PC-9 (cell line): Measurements from ENCODE around the gene IGSF22. TPM values are rescaled to one million over a fixed set of nuclear protein-coding genes. Genes with fewer than 3 reads are reported as not detected.

ENCODE experiments used
- Bru-seq: library from RNA; stranded (reverse); fragments of 400-500 nt; gene quantifications from one replicate; lab custom pipeline; 2021; lab: Mats Ljungman, UMichigan
- BruChase-seq, 2 experiments: library from RNA; stranded (reverse); fragments of 400-500 nt; gene quantifications; one replicate each; lab custom pipeline; 2021; lab: Mats Ljungman, UMichigan
- BruUV-seq: library from RNA; stranded (reverse); fragments of 400-500 nt; replicated peaks from 2 replicates; lab custom pipeline; 2021; lab: Mats Ljungman, UMichigan
- CTCF ChIA-PET: fragments of 300-600 bp; sonication (Branson Sonifier 250); formaldehyde crosslinking; loops from one replicate; lab custom pipeline; 2022; ENCODE audit warnings: antibody characterized with exemption; lab: Charles Lee
- POLR2A ChIA-PET: fragments of 300-600 bp; sonication (Branson Sonifier 250); formaldehyde crosslinking; loops from one replicate; lab custom pipeline; 2022; ENCODE audit warnings: antibody characterized with exemption; ENCODE audit not compliant: unreplicated experiment; lab: Charles Lee
- DNase-seq, 2 experiments: peaks; one replicate each; pipeline versions ENCODE4 v3.0.0 to v3.0.0-alpha.2; 2015 to 2022; ENCODE audit warnings: mixed read lengths in 1 of 2
- H2AFZ ChIP-seq: fragments of 200-600 bp; sonication (generic); 2 replicates; pipeline ENCODE4 v1.8.1; 2017; ENCODE audit warnings: antibody characterized with exemption
- H3F3A ChIP-seq: fragments of 200-600 bp; sonication (generic); 2 replicates; pipeline ENCODE4 v1.8.1; 2017; ENCODE audit warnings: antibody characterized with exemption, mild to moderate bottlenecking, low read depth; ENCODE audit not compliant: insufficient read depth
- H3K27ac ChIP-seq: fragments of 200-600 bp; sonication (generic); 2 replicates; pipeline ENCODE4 v1.6.1; 2016; ENCODE audit warnings: mixed run types
- H3K27me3 ChIP-seq: fragments of 200-600 bp; sonication (generic); 2 replicates; pipeline ENCODE4 v1.6.1; 2016; ENCODE audit warnings: low read depth, mixed run types; ENCODE audit not compliant: insufficient read depth
- H3K36me3 ChIP-seq: fragments of 200-600 bp; sonication (generic); 2 replicates; pipeline ENCODE4 v1.6.1; 2016; ENCODE audit warnings: low read depth, mixed run types
- H3K4me1 ChIP-seq: fragments of 200-600 bp; sonication (generic); replicated peaks from 2 replicates; pipeline ENCODE4 v1.6.1; 2016; ENCODE audit warnings: mixed run types; ENCODE audit not compliant: insufficient read depth
- H3K4me2 ChIP-seq: fragments of 200-600 bp; sonication (generic); 2 replicates; pipeline ENCODE4 v1.6.1; 2017; ENCODE audit warnings: mixed run types
- H3K4me3 ChIP-seq: fragments of 200-600 bp; sonication (generic); 2 replicates; pipeline ENCODE4 v1.6.1; 2016; ENCODE audit warnings: mixed run types
- H3K79me2 ChIP-seq: fragments of 200-600 bp; sonication (generic); 2 replicates; pipeline ENCODE4 v1.6.1; 2017; ENCODE audit warnings: low read depth, mixed run types
- H3K9me2 ChIP-seq: fragments of 200-600 bp; sonication (generic); 2 replicates; pipeline ENCODE4 v1.8.1; 2017; ENCODE audit warnings: mild to moderate bottlenecking; ENCODE audit not compliant: insufficient read depth
- H3K9me3 ChIP-seq: fragments of 200-600 bp; sonication (generic); 2 replicates; pipeline ENCODE4 v1.8.1; 2016; ENCODE audit warnings: low read depth; ENCODE audit not compliant: insufficient read depth
- H4K20me1 ChIP-seq: fragments of 200-600 bp; sonication (generic); 2 replicates; pipeline ENCODE4 v1.8.1; 2017; ENCODE audit not compliant: insufficient read depth
- CTCF ChIP-seq: fragments of 200-600 bp; sonication (generic); conservative IDR thresholded peaks from 2 replicates; pipeline ENCODE4 v1.6.1; 2017; ENCODE audit warnings: mixed run types, antibody characterized with exemption, mild to moderate bottlenecking, moderate library complexity
- EZH2 ChIP-seq: fragments of 200-600 bp; sonication (generic); IDR thresholded peaks from 2 replicates; pipeline ENCODE4 v1.8.0; 2017; ENCODE audit warnings: antibody characterized with exemption, low read depth
- intact Hi-C: fragments of 100-400 bp; cut with micrococcal nuclease; formaldehyde crosslinking; loops from one replicate; pipeline ENCODE4 v1.10.0; 2022; ENCODE audit not compliant: unreplicated experiment
- long read RNA-seq: library from polyadenylated mRNA; stranded (forward); transcript quantifications from one replicate; pipeline ENCODE4 v2.0.0, GENCODE V29; 2022
- total RNA-seq: library from RNA; stranded (reverse); gene quantifications from 2 replicates; pipeline ENCODE4 v1.2.3, GENCODE V29; 2021

The IGSF22 gene
- 0.33 and 0.63 TPM in 2 replicates for total RNA-seq
- percentile 4 among the genes with signal in this experiment for Bru-seq, nascent RNA
- percentile 9 among the genes with signal in this experiment for BruChase-seq, experiment 1, labeled RNA remaining after a 2-hour chase
- not detected for BruChase-seq, experiment 2, labeled RNA remaining after a 6-hour chase
- long read RNA-seq: 0 reads

GRCh38 chr11:18726040-18726439 is at the start of gene IGSF22:
IGSF22 (minus strand) TSS chr11:18726188; CDS start chr11:18724236, 1,952 bp downstream.
- H3K79me2 ChIP-seq: no peaks in the 10 kb centered on the region
- H2AFZ ChIP-seq: no peak within 1 kb of the TSS
- intact Hi-C loops: no loop called here
- no TSS peak for BruUV-seq
- CTCF ChIA-PET: no interaction called here
- TF ChIP-seq EZH2 (no peak), CTCF (no peak)
- H3F3A ChIP-seq: no peaks in the 10 kb centered on the region
- no peaks in the 10 kb centered on the region for H3K27me3 ChIP-seq
- peaks cover 6% of the 10 kb centered on the region; the same call in 1 of the 2 replicates for H3K4me1 ChIP-seq
- POLR2A ChIA-PET: no interaction called here
- H3K9me2 ChIP-seq: no peaks in the 10 kb centered on the region
- H3K27ac ChIP-seq: no peak within 1 kb of the TSS
- H3K4me3 ChIP-seq: no peak within 1 kb of the TSS
- no peak within 1 kb of the TSS for H3K4me2 ChIP-seq
- DNase-seq: no peak
- no peaks in the 10 kb centered on the region for H3K9me3 ChIP-seq
- H3K36me3 ChIP-seq: no peaks in the 10 kb centered on the region
- H4K20me1 ChIP-seq: no peaks in the 10 kb centered on the region

GRCh38 chr11:18774801-18775200 is 48.8 kb upstream of the IGSF22 start:
- Histone ChIP-seq H3K27ac (no peak overlapping the region), H4K20me1 (no peaks in the 10 kb centered on the region), H3K9me2 (no peaks in the 10 kb centered on the region), H2AFZ (no peak overlapping the region), H3K4me3 (no peak overlapping the region), H3K4me2 (no peak overlapping the region), H3K79me2 (no peaks in the 10 kb centered on the region), H3K27me3 (peaks cover 23% of the 10 kb centered on the region), H3F3A (no peaks in the 10 kb centered on the region), H3K9me3 (no peaks in the 10 kb centered on the region), H3K4me1 (no peaks in the 10 kb centered on the region), H3K36me3 (no peaks in the 10 kb centered on the region)
- BruUV-seq: no TSS peak
- CTCF ChIA-PET: interaction anchor here (0.7 kb wide), 1 partner anchor 317 kb away, joined by 3 read pairs; no protein-coding TSS in a partner anchor
- DNase-seq: no peak
- POLR2A ChIA-PET: no interaction called here
- intact Hi-C loops: loop anchor here (1.0 kb wide), 2 partner anchors 28 to 78 kb away; no protein-coding TSS in a partner anchor
- no peak for TF ChIP-seq CTCF
- no peak for TF ChIP-seq EZH2

GRCh38 chr11:18773681-18774080 is 47.7 kb upstream of the IGSF22 start:
- H4K20me1 ChIP-seq: no peaks in the 10 kb centered on the region
- intact Hi-C loops: no loop called here
- no peak overlapping the region for H3K4me2 ChIP-seq
- no peak overlapping the region for H2AFZ ChIP-seq
- no peaks in the 10 kb centered on the region for H3K79me2 ChIP-seq
- H3K4me3 ChIP-seq: no peak overlapping the region
- no peaks in the 10 kb centered on the region for H3K4me1 ChIP-seq
- H3K36me3 ChIP-seq: no peaks in the 10 kb centered on the region
- H3K27me3 ChIP-seq: peaks cover 23% of the 10 kb centered on the region
- TF ChIP-seq EZH2: no peak
- no peak for TF ChIP-seq CTCF
- no peaks in the 10 kb centered on the region for H3K9me3 ChIP-seq
- H3K27ac ChIP-seq: no peak overlapping the region
- DNase-seq: no peak
- ChIA-PET POLR2A (no interaction called here), CTCF (no interaction called here)
- no peaks in the 10 kb centered on the region for H3K9me2 ChIP-seq
- H3F3A ChIP-seq: no peaks in the 10 kb centered on the region
- no TSS peak for BruUV-seq
